ENCODE results near the gene RARS1. TPM values are rescaled to one million over a fixed set of nuclear protein-coding genes. Genes with fewer than 3 reads are reported as not detected.

RARS1 gene
- total and polyA plus RNA-seq, 2 of the 8 experiments (the other 6 are each of a cell fraction or from before 2014, with no cell fraction given), result 30.2 to 108 TPM

GRCh38 chr5:168477060-168477459 is 9.2 kb upstream of the RARS1 start:
- FAIRE-seq (no peak), DNase-seq (ENCODE audit: low read depth in 1 of 2, low spot score in 2 of 2) (no peak)
- no peaks in the 10 kb centered on the region for H4K20me1 ChIP-seq (replicated peaks in 1 of 2; ENCODE audit: control insufficient read depth in 1 of 2, insufficient read depth in 2 of 2, low read length in 2 of 2)
- H3K18ac ChIP-seq (ENCODE audit: extremely low read depth, low read length), result no peak overlapping the region; the same call in 1 of the 2 replicates
- H3K4me2 ChIP-seq (ENCODE audit: insufficient read depth in 1 of 2, low read depth in 2 of 2, low read length in 2 of 2), result no peak overlapping the region
- no peak overlapping the region for H2BK15ac ChIP-seq (ENCODE audit: low read length)
- H3K9me3 ChIP-seq (ENCODE audit: insufficient read depth in 2 of 2, low read depth in 1 of 2, low read length in 1 of 2), result no peaks in the 10 kb centered on the region
- H3K79me2 ChIP-seq (ENCODE audit: control insufficient read depth in 1 of 2, insufficient read depth in 2 of 2, low read length in 2 of 2), result no peaks in the 10 kb centered on the region
- H2AK5ac ChIP-seq (ENCODE audit: low read depth, low read length), result no peak overlapping the region
- CTCF ChIA-PET (ENCODE audit: partially characterized antibody), result interaction anchor here (0.7 to 1.5 kb wide), 3 partner anchors 185 to 234 kb away, joined by 3 read pairs; no protein-coding TSS in a partner anchor
- H3K23ac ChIP-seq (ENCODE audit: insufficient read length), result no peak overlapping the region
- 78% methylated on average over 7 of the region's 7 CpGs; no CpG with 5 or more reads in 1 of the 2 experiments for WGBS, 2 experiments (ENCODE audit: extremely low coverage in 1 of 2, insufficient coverage in 1 of 2, insufficient read length in 1 of 2, insufficient replicate concordance in 2 of 2, low coverage in 1 of 2, low lambda C conversion rate in 2 of 2, missing lambda C conversion rate in 1 of 2)
- no peak overlapping the region for H4K91ac ChIP-seq (replicated peaks; ENCODE audit: insufficient read length, low read length)
- no peaks in the 10 kb centered on the region for H3K4me1 ChIP-seq (replicated peaks in 1 of 4; ENCODE audit: control insufficient read depth in 3 of 4, insufficient read depth in 4 of 4, low read length in 3 of 4)
- no peak overlapping the region for H2BK120ac ChIP-seq (replicated peaks; ENCODE audit: low read depth, low read length)
- H3K23me2 ChIP-seq (ENCODE audit: low read depth, low read length), result no peaks in the 10 kb centered on the region
- H3K27me3 ChIP-seq (replicated peaks in 1 of 4; ENCODE audit: control insufficient read depth in 3 of 4, extremely low read depth in 1 of 4, insufficient read depth in 3 of 4, low read length in 3 of 4), result no peaks in the 10 kb centered on the region
- no peak overlapping the region for H4K5ac ChIP-seq (ENCODE audit: insufficient read length, low read depth, low read length)
- POLR2A ChIA-PET (ENCODE audit: partially characterized antibody), result no interaction called here
- no peak overlapping the region for H2AFZ ChIP-seq (ENCODE audit: low read length)
- H3K79me1 ChIP-seq (ENCODE audit: low read depth, low read length), result no peaks in the 10 kb centered on the region
- H2BK20ac ChIP-seq (ENCODE audit: low read length), result no peak overlapping the region
- no peak overlapping the region for H3K4ac ChIP-seq (replicated peaks; ENCODE audit: insufficient read length, low read depth, low read length)
- no peak overlapping the region for H4K8ac ChIP-seq (ENCODE audit: extremely low read depth, insufficient read depth, low read length)
- no peak overlapping the region for H3K14ac ChIP-seq (ENCODE audit: insufficient read length)
- no peak overlapping the region; a peak in 1 of 7 replicates for H3K9ac ChIP-seq (replicated peaks in 1 of 4; ENCODE audit: extremely low read depth in 1 of 4, low read depth in 3 of 4, low read length in 3 of 4)
- H2BK5ac ChIP-seq (ENCODE audit: low read depth, low read length), result no peak overlapping the region
- no peak overlapping the region for H3K56ac ChIP-seq (replicated peaks; ENCODE audit: insufficient read length, low read depth, low read length)
- H3K27ac ChIP-seq (ENCODE audit: low read depth, low read length), result no peak overlapping the region
- no peak overlapping the region for H3K4me3 ChIP-seq (ENCODE audit: extremely low read depth in 1 of 4, insufficient read depth in 2 of 4, low read depth in 3 of 4, low read length in 4 of 4)
- H2BK12ac ChIP-seq (ENCODE audit: low read depth, low read length), result no peak overlapping the region
- H3K36me3 ChIP-seq (ENCODE audit: control insufficient read depth in 2 of 4, insufficient read depth in 4 of 4, low read length in 3 of 4), result peaks cover 0 to 3% (median 0%) of the 10 kb centered on the region in 4 experiments; a peak in 1 of 8 replicates
- TF ChIP-seq CBX8 (IDR thresholded peaks at IDR 0.05; ENCODE audit: borderline replicate concordance, low read depth, low read length) (no peak), CHD2 (IDR thresholded peaks at IDR 0.05; ENCODE audit: low read length) (no peak), RBBP5 (IDR thresholded peaks at IDR 0.05; ENCODE audit: borderline replicate concordance, low read depth, low read length) (no peak), E2F6 (IDR thresholded peaks at IDR 0.05) (no peak), RAD21 (IDR thresholded peaks at IDR 0.05 in 1 of 2, conservative IDR thresholded peaks at IDR 0.05 in 1 of 2; ENCODE audit: low read depth in 2 of 2, low read length in 2 of 2) (no peak), SIN3A (conservative IDR thresholded peaks at IDR 0.05 in 1 of 2, IDR thresholded peaks at IDR 0.05 in 1 of 2; ENCODE audit: low read depth in 1 of 2, low read length in 2 of 2) (no peak), SP1 (IDR thresholded peaks at IDR 0.05; ENCODE audit: low read depth, low read length) (0 out of 2 replicates have a peak, but pooled peaks have one; percentile 15), CHD1 (IDR thresholded peaks at IDR 0.05; ENCODE audit: low read depth, low read length) (no peak), BACH1 (IDR thresholded peaks at IDR 0.05; ENCODE audit: low read length) (no peak)
